Bronchial epithelial cell (primary cell): ENCODE measurements around the gene ZC3H14. TPM values are rescaled to one million over a fixed set of nuclear protein-coding genes. Genes with fewer than 3 reads are reported as not detected.

Experiments
- DNase-seq: peaks from one replicate; pipeline ENCODE4 v3.0.0-alpha.2; 2010; ENCODE audit warnings: low read depth
- FAIRE-seq: peaks from 2 replicates; lab custom pipeline; 2011; peaks lifted over from hg19 to GRCh38; lab: Jason Lieb, UNC
- H3K27me3 ChIP-seq: 2 replicates; pipeline ENCODE4 v1.5.1; 2011; ENCODE audit warnings: low read length; ENCODE audit not compliant: control insufficient read depth, insufficient read depth
- H3K36me3 ChIP-seq: 2 replicates; pipeline ENCODE4 v1.5.1; 2011; ENCODE audit warnings: low read length; ENCODE audit not compliant: control insufficient read depth, insufficient read depth
- H3K4me3 ChIP-seq: 2 replicates; pipeline ENCODE4 v1.5.1; 2011; ENCODE audit warnings: mild to moderate bottlenecking, low read depth, low read length, control low read depth
- CTCF ChIP-seq: IDR thresholded peaks from 2 replicates; pipeline ENCODE4 v1.5.1; 2011; ENCODE audit warnings: mild to moderate bottlenecking, moderate library complexity, low read length, control low read depth, inconsistent platforms; ENCODE audit not compliant: insufficient read depth, severe bottlenecking
- total RNA-seq: library from RNA; depleted of rRNA; stranded (reverse); fragments of >200 nt; gene quantifications from 2 replicates; pipeline ENCODE4 v1.2.1, GENCODE V29; 2014

ZC3H14 gene
- total RNA-seq, 1 donor from 2014 or later = 41.9 TPM

GRCh38 chr14:88590173-88590572 is 27.3 kb downstream of the ZC3H14 start:
- Histone ChIP-seq H3K27me3 (no peaks in the 10 kb centered on the region), H3K4me3 (no peak overlapping the region), H3K36me3 (peaks cover 7% of the 10 kb centered on the region)
- no peak for TF ChIP-seq CTCF
- DNase-seq (no peak), FAIRE-seq (no peak)

GRCh38 chr14:88592031-88592430 is 29.2 kb downstream of the ZC3H14 start:
- H3K36me3 ChIP-seq = peaks cover 7% of the 10 kb centered on the region
- FAIRE-seq = no peak
- no peak for TF ChIP-seq CTCF
- H3K4me3 ChIP-seq = no peak overlapping the region
- no peak for DNase-seq
- no peaks in the 10 kb centered on the region for H3K27me3 ChIP-seq

GRCh38 chr14:88597038-88597437 is 34.2 kb downstream of the ZC3H14 start:
- TF ChIP-seq CTCF = no peak
- H3K27me3 ChIP-seq = no peaks in the 10 kb centered on the region
- peaks cover 11% of the 10 kb centered on the region for H3K36me3 ChIP-seq
- FAIRE-seq (no peak), DNase-seq (no peak)
- H3K4me3 ChIP-seq = no peak overlapping the region

GRCh38 chr14:88597601-88598000 is 34.8 kb downstream of the ZC3H14 start:
- DNase-seq (no peak), FAIRE-seq (no peak)
- Histone ChIP-seq H3K36me3 (peaks cover 11% of the 10 kb centered on the region), H3K4me3 (no peak overlapping the region), H3K27me3 (no peaks in the 10 kb centered on the region)
- no peak for TF ChIP-seq CTCF

- no peak for TF ChIP-seq CTCF
- Histone ChIP-seq H3K27me3 (no peaks in the 10 kb centered on the region), H3K4me3 (no peak overlapping the region), H3K36me3 (peaks cover 16% of the 10 kb centered on the region)
- DNase-seq (no peak), FAIRE-seq (no peak)
Observed at GRCh38 chr14:88598097-88598675, 35.3 kb downstream of the ZC3H14 start.

GRCh38 chr14:88599326-88599725 is 36.5 kb downstream of the ZC3H14 start:
- Histone ChIP-seq H3K36me3 (peaks cover 15% of the 10 kb centered on the region), H3K4me3 (no peak overlapping the region), H3K27me3 (no peaks in the 10 kb centered on the region)
- no peak for DNase-seq
- no peak for FAIRE-seq
- TF ChIP-seq CTCF = no peak
